HCT116 (cell line): ENCODE results near the gene NOTO.

Source experiments
- CTCF ChIP-seq, 3 experiments: fragments of 200-600 bp in 1 of 3; sonication (generic) in 1 of 3; IDR thresholded peaks in 2 of 3; conservative IDR thresholded peaks in 1 of 3; 2 replicates each; pipeline ENCODE4 v1.5.1; 2012 to 2017; ENCODE audit warnings: low read depth in 2 of 3, low read length in 2 of 3, antibody characterized with exemption in 1 of 3, borderline replicate concordance in 1 of 3, control low read depth in 1 of 3, mild to moderate bottlenecking in 1 of 3, mixed read lengths in 1 of 3, mixed run types in 1 of 3, moderate library complexity in 1 of 3; ENCODE audit not compliant: insufficient read depth in 1 of 3
- ELF1 ChIP-seq: IDR thresholded peaks from 2 replicates; pipeline ENCODE4 v1.6.1; 2012; ENCODE audit warnings: low read depth, borderline replicate concordance
- POLR2A ChIP-seq: IDR thresholded peaks from 2 replicates; pipeline ENCODE4 v1.7.0; 2011; ENCODE audit warnings: borderline replicate concordance; ENCODE audit not compliant: insufficient read depth, insufficient read length; ENCODE audit errors: extremely low read depth
- POLR2AphosphoS5 ChIP-seq: IDR thresholded peaks from 2 replicates; pipeline ENCODE4 v1.6.1; 2011; ENCODE audit warnings: mild to moderate bottlenecking, low read depth, low read length, moderate library complexity
- RAD21 ChIP-seq: IDR thresholded peaks from 2 replicates; pipeline ENCODE4 v1.6.1; 2012; ENCODE audit warnings: low read depth, mild to moderate bottlenecking
- REST ChIP-seq: IDR thresholded peaks from 2 replicates; pipeline ENCODE4 v1.6.1; 2012; ENCODE audit warnings: low read depth
- ZBTB33 ChIP-seq: IDR thresholded peaks from 2 replicates; pipeline ENCODE4 v1.6.1; 2011; ENCODE audit warnings: mild to moderate bottlenecking, low read length, moderate library complexity; ENCODE audit not compliant: insufficient replicate concordance; ENCODE audit errors: extremely low read depth

DNA sequence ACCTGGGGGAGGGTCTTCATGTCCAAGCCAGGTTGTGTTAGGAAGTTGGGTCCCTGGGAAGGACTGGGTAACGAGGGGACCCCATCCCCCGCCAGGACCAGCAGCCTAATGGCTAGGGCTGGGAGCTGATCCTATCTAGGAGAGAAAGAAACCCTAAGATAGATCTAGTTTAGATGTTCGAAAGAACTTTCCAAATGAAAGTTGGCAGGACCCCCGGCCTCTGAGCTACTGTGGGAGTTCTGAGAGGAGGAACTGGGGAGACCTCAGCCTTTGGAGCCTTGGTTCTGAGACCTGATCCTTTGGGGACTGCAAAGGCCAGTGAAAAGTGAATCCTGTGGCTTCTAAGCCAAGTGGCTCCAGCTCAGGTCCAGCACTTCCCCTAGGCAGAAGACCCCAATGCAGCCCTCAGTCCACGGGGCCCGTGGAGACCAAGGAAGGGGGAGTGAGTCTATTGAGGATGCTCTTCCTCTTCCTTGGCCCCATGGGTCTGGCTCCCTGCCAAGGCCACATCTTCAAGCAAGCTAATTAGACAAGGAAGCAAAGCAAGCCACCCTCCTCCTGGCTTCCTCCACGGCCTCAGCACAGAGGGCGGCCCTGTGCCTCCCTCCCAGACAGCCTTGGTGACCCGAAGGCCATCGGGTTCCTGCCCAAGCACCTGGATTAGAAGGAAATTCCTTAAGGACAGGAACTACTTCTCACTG lies 55.2 kb downstream of the NOTO start:
- TF ChIP-seq ELF1 (no peak), CTCF (IDR thresholded peaks at IDR 0.05 in 2 of 3, conservative IDR thresholded peaks at IDR 0.05 in 1 of 3; ENCODE audit: borderline replicate concordance in 1 of 3, insufficient read depth in 1 of 3, low read depth in 2 of 3, low read length in 2 of 3) (no peak), RAD21 (no peak), POLR2AphosphoS5 (no peak), REST (no peak), ZBTB33 (no peak), POLR2A (no peak)
